ENCODE data around the gene IARS2. TPM values are rescaled to one million over a fixed set of nuclear protein-coding genes. Genes with fewer than 3 reads are reported as not detected.

Gene IARS2
- total RNA-seq, 3 donors from 2014 or later (not counting 1 experiment from before 2014, with no cell fraction given): 27.5 to 35.0 (median 34.0) TPM

GRCh38 chr1:220129479-220130210 lies 35.7 kb downstream of the IARS2 start:
- Mint-ChIP-seq H3K4me1 (peaks cover 0 to 9% of the 10 kb centered on the region in 2 donors), H3K27ac (peak overlapping the region in 1 of 2 donors; percentile 42), H3K36me3 (peaks cover 23% of the 10 kb centered on the region), H3K9me3 (no peaks in the 10 kb centered on the region), H3K27me3 (ENCODE audit: low read depth in 2 of 2) (no peaks in the 10 kb centered on the region), H3K4me3 (no peak overlapping the region)
- ATAC-seq (no peak), DNase-seq (no peak)
- H3K9me3 ChIP-seq (ENCODE audit: control insufficient read depth, insufficient read depth, low read length): no peaks in the 10 kb centered on the region
- no peaks in the 10 kb centered on the region for H3K4me1 ChIP-seq (ENCODE audit: control insufficient read depth, insufficient read depth, low read length)
- intact Hi-C loops (cut with micrococcal nuclease): no loop called here
- H3K27me3 ChIP-seq (ENCODE audit: control insufficient read depth, insufficient read depth, low read length): no peaks in the 10 kb centered on the region
- no peak overlapping the region for H3K4me3 ChIP-seq (ENCODE audit: low read length)
- peaks cover 43% of the 10 kb centered on the region for H3K36me3 ChIP-seq (ENCODE audit: control insufficient read depth, insufficient read depth, low read length)
- H3K27ac ChIP-seq (ENCODE audit: low read length): no peak overlapping the region
- no peak for TF ChIP-seq CTCF (IDR thresholded peaks at IDR 0.05)

GRCh38 chr1:220135755-220136154 lies 41.8 kb downstream of the IARS2 start:
- no peak for ATAC-seq
- no peak overlapping the region for H3K27ac ChIP-seq (ENCODE audit: low read length)
- H3K4me1 Mint-ChIP-seq: peaks cover 11 to 15% of the 10 kb centered on the region in 2 donors
- no peaks in the 10 kb centered on the region for H3K27me3 Mint-ChIP-seq (ENCODE audit: low read depth in 2 of 2)
- H3K27ac Mint-ChIP-seq: peak overlapping the region in 1 of 2 donors; percentile 78
- no peaks in the 10 kb centered on the region for H3K27me3 ChIP-seq (ENCODE audit: control insufficient read depth, insufficient read depth, low read length)
- peaks cover 44% of the 10 kb centered on the region for H3K36me3 ChIP-seq (ENCODE audit: control insufficient read depth, insufficient read depth, low read length)
- WGBS (ENCODE audit: insufficient coverage): 88% methylated on average over 1 of the region's 2 CpGs
- no peak overlapping the region for H3K4me3 Mint-ChIP-seq
- no peaks in the 10 kb centered on the region for H3K9me3 Mint-ChIP-seq
- H3K9me3 ChIP-seq (ENCODE audit: control insufficient read depth, insufficient read depth, low read length): no peaks in the 10 kb centered on the region
- intact Hi-C loops (cut with micrococcal nuclease): no loop called here
- no peak for TF ChIP-seq CTCF (IDR thresholded peaks at IDR 0.05)
- no peak for DNase-seq
- peaks cover 22% of the 10 kb centered on the region for H3K36me3 Mint-ChIP-seq
- H3K4me3 ChIP-seq (ENCODE audit: low read length): no peak overlapping the region
- no peaks in the 10 kb centered on the region for H3K4me1 ChIP-seq (ENCODE audit: control insufficient read depth, insufficient read depth, low read length)

GRCh38 chr1:220137019-220137786 lies 43.3 kb downstream of the IARS2 start:
- H3K9me3 ChIP-seq (ENCODE audit: control insufficient read depth, insufficient read depth, low read length): no peaks in the 10 kb centered on the region
- H3K36me3 Mint-ChIP-seq: peaks cover 33% of the 10 kb centered on the region
- peaks cover 11 to 15% of the 10 kb centered on the region in 2 donors for H3K4me1 Mint-ChIP-seq
- no peaks in the 10 kb centered on the region for H3K27me3 ChIP-seq (ENCODE audit: control insufficient read depth, insufficient read depth, low read length)
- peak overlapping the region; percentile 78 to 81 for H3K27ac Mint-ChIP-seq
- H3K27me3 Mint-ChIP-seq (ENCODE audit: low read depth in 2 of 2): no peaks in the 10 kb centered on the region
- 46% methylated on average over 6 of the region's 9 CpGs for WGBS (ENCODE audit: insufficient coverage)
- H3K4me1 ChIP-seq (ENCODE audit: control insufficient read depth, insufficient read depth, low read length): no peaks in the 10 kb centered on the region
- H3K36me3 ChIP-seq (ENCODE audit: control insufficient read depth, insufficient read depth, low read length): peaks cover 52% of the 10 kb centered on the region
- no peak for TF ChIP-seq CTCF (IDR thresholded peaks at IDR 0.05)
- H3K4me3 Mint-ChIP-seq: peak overlapping the region; percentile 22
- peak overlapping the region; percentile 30 for H3K27ac ChIP-seq (ENCODE audit: low read length)
- DNase-seq (peak in 1 of 2 donors; percentile 49), ATAC-seq (peak; percentile 87 to 88 (median 88))
- no peaks in the 10 kb centered on the region for H3K9me3 Mint-ChIP-seq
- intact Hi-C loops (cut with micrococcal nuclease): no loop called here
- no peak overlapping the region for H3K4me3 ChIP-seq (ENCODE audit: low read length)

Measured in natural killer cell (primary cell).